ENCODE measurements around the gene ALCAM.

The ALCAM gene

DNA sequence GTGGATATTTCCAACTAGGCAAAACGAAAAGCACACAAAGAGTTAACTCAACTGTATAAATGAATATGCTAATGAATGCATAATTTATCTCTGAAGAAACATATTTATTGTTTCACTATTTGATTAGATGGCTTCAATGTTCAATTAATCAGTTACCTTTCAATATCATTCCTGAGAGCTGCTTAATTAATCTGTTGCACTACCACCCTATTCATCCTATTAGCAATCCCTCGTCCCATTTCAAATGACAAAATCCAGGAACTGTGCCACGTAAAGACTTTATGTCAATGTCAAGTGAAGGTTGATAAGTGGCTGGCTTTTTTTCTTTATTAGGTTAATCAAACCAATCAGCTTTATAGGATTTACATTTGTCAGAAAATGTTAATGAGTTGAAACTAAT, 82.7 kb downstream of the ALCAM start:
- ChIA-PET POLR2A (no interaction called here), CTCF (no interaction called here)
- no peaks in the 10 kb centered on the region for H3K36me3 ChIP-seq (ENCODE audit: control insufficient read depth in 2 of 2, insufficient read depth in 1 of 2, low read length in 2 of 2)
- H3K4me3 ChIP-seq (ENCODE audit: low read depth, low read length) = no peak overlapping the region
- H3K9me3 ChIP-seq (ENCODE audit: control insufficient read depth, insufficient read depth, low read depth, low read length) = no peaks in the 10 kb centered on the region
- no peaks in the 10 kb centered on the region for H3K4me1 ChIP-seq (ENCODE audit: control insufficient read depth, insufficient read depth, low read length)
- no peak overlapping the region for H3K27ac ChIP-seq (ENCODE audit: extremely low read depth, low read depth, low read length)
- no peak for TF ChIP-seq ZNF600 (tag by site-specific recombination; IDR thresholded peaks at IDR 0.05)
- no peak for TF ChIP-seq ZNF23 (tag by site-specific recombination; IDR thresholded peaks at IDR 0.05; ENCODE audit: borderline replicate concordance)
- TF ChIP-seq ZNF132 (tag by site-specific recombination; IDR thresholded peaks at IDR 0.05; ENCODE audit: borderline replicate concordance) = no peak
- TF ChIP-seq ZNF24 (tag by site-specific recombination; IDR thresholded peaks at IDR 0.05) = no peak
- TF ChIP-seq ZNF350 (tag by site-specific recombination; IDR thresholded peaks at IDR 0.05) = no peak
- TF ChIP-seq ZNF175 (tag by site-specific recombination; IDR thresholded peaks at IDR 0.05) = no peak
- TF ChIP-seq, protein P1, sequence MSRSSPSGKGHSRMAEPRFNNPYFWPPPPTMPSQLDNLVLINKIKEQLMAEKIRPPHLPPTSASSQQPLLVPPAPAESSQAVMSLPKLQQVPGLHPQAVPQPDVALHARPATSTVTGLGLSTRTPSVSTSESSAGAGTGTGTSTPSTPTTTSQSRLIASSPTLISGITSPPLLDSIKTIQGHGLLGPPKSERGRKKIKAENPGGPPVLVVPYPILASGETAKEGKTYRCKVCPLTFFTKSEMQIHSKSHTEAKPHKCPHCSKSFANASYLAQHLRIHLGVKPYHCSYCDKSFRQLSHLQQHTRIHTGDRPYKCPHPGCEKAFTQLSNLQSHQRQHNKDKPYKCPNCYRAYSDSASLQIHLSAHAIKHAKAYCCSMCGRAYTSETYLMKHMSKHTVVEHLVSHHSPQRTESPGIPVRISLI (tag by site-specific recombination; IDR thresholded peaks at IDR 0.05) = no peak
- TF ChIP-seq ZBTB21 (tag by site-specific recombination; IDR thresholded peaks at IDR 0.05) = no peak
- TF ChIP-seq, protein P2, sequence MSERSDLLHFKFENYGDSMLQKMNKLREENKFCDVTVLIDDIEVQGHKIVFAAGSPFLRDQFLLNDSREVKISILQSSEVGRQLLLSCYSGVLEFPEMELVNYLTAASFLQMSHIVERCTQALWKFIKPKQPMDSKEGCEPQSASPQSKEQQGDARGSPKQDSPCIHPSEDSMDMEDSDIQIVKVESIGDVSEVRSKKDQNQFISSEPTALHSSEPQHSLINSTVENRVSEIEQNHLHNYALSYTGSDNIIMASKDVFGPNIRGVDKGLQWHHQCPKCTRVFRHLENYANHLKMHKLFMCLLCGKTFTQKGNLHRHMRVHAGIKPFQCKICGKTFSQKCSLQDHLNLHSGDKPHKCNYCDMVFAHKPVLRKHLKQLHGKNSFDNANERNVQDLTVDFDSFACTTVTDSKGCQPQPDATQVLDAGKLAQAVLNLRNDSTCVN (tag by site-specific recombination; optimal IDR thresholded peaks at IDR 0.05) = no peak
- TF ChIP-seq ZNF677 (tag by site-specific recombination; IDR thresholded peaks at IDR 0.05) = no peak
- TF ChIP-seq ZNF174 (tag by site-specific recombination; IDR thresholded peaks at IDR 0.05) = no peak
- no peak for TF ChIP-seq ZNF837 (tag by site-specific recombination; IDR thresholded peaks at IDR 0.05)
- TF ChIP-seq KLF7 (tag by site-specific recombination; IDR thresholded peaks at IDR 0.05; ENCODE audit: borderline replicate concordance) = no peak

DNA sequence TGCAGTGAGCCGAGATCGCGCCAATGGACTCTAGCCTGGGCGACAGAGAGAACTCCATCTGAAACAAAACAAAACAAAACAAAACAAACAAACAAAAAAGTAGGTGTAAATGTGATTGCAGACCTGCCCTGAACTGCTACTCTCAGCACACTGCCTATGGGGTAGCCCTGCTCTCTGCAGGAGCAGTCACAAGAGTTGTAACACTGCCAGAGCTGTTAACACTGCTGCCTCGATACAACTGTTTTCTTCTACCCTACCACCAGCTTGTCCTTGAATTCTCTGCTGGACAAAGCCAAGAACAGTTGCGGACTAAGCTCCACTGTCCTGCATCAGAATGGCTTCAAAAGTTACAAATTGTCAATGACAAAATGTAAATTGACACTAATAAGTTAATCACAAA, 89.3 kb downstream of the ALCAM start:
- POLR2A ChIA-PET = no interaction called here
- Histone ChIP-seq H3K4me1 (ENCODE audit: control insufficient read depth, insufficient read depth, low read length) (no peaks in the 10 kb centered on the region), H3K4me3 (ENCODE audit: low read depth, low read length) (no peak overlapping the region), H3K27ac (ENCODE audit: extremely low read depth, low read depth, low read length) (no peak overlapping the region), H3K36me3 (ENCODE audit: control insufficient read depth in 2 of 2, insufficient read depth in 1 of 2, low read length in 2 of 2) (no peaks in the 10 kb centered on the region), H3K9me3 (ENCODE audit: control insufficient read depth, insufficient read depth, low read depth, low read length) (no peaks in the 10 kb centered on the region)
- CTCF ChIA-PET = no interaction called here
- TF ChIP-seq YY2 (tag by site-specific recombination; IDR thresholded peaks at IDR 0.05) (no peak), KLF16 (tag by site-specific recombination; IDR thresholded peaks at IDR 0.05) (no peak), ZNF155 (tag by site-specific recombination; IDR thresholded peaks at IDR 0.05) (no peak), ZNF561 (tag by site-specific recombination; IDR thresholded peaks at IDR 0.05; ENCODE audit: borderline replicate concordance) (no peak), ZNF202 (tag by site-specific recombination; IDR thresholded peaks at IDR 0.05; ENCODE audit: borderline replicate concordance) (no peak), BCL11A (tag by site-specific recombination; IDR thresholded peaks at IDR 0.05; ENCODE audit: low read depth) (no peak), SP2 (tag by site-specific recombination; IDR thresholded peaks at IDR 0.05) (no peak), ZNF510 (tag by site-specific recombination; IDR thresholded peaks at IDR 0.05; ENCODE audit: insufficient replicate concordance) (no peak), ZNF558 (tag by site-specific recombination; IDR thresholded peaks at IDR 0.05) (no peak), ZNF610 (tag by site-specific recombination; IDR thresholded peaks at IDR 0.05; ENCODE audit: borderline replicate concordance) (no peak), ZNF707 (tag by site-specific recombination; IDR thresholded peaks at IDR 0.05) (no peak), ZNF747 (tag by site-specific recombination; IDR thresholded peaks at IDR 0.05) (no peak), ZNF658 (tag by site-specific recombination; IDR thresholded peaks at IDR 0.05) (no peak), ZNF621 (tag by site-specific recombination; IDR thresholded peaks at IDR 0.05) (no peak)
- TF ChIP-seq, protein P3, sequence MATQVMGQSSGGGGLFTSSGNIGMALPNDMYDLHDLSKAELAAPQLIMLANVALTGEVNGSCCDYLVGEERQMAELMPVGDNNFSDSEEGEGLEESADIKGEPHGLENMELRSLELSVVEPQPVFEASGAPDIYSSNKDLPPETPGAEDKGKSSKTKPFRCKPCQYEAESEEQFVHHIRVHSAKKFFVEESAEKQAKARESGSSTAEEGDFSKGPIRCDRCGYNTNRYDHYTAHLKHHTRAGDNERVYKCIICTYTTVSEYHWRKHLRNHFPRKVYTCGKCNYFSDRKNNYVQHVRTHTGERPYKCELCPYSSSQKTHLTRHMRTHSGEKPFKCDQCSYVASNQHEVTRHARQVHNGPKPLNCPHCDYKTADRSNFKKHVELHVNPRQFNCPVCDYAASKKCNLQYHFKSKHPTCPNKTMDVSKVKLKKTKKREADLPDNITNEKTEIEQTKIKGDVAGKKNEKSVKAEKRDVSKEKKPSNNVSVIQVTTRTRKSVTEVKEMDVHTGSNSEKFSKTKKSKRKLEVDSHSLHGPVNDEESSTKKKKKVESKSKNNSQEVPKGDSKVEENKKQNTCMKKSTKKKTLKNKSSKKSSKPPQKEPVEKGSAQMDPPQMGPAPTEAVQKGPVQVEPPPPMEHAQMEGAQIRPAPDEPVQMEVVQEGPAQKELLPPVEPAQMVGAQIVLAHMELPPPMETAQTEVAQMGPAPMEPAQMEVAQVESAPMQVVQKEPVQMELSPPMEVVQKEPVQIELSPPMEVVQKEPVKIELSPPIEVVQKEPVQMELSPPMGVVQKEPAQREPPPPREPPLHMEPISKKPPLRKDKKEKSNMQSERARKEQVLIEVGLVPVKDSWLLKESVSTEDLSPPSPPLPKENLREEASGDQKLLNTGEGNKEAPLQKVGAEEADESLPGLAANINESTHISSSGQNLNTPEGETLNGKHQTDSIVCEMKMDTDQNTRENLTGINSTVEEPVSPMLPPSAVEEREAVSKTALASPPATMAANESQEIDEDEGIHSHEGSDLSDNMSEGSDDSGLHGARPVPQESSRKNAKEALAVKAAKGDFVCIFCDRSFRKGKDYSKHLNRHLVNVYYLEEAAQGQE (tag by site-specific recombination; IDR thresholded peaks at IDR 0.05) = no peak
- TF ChIP-seq, protein P4, sequence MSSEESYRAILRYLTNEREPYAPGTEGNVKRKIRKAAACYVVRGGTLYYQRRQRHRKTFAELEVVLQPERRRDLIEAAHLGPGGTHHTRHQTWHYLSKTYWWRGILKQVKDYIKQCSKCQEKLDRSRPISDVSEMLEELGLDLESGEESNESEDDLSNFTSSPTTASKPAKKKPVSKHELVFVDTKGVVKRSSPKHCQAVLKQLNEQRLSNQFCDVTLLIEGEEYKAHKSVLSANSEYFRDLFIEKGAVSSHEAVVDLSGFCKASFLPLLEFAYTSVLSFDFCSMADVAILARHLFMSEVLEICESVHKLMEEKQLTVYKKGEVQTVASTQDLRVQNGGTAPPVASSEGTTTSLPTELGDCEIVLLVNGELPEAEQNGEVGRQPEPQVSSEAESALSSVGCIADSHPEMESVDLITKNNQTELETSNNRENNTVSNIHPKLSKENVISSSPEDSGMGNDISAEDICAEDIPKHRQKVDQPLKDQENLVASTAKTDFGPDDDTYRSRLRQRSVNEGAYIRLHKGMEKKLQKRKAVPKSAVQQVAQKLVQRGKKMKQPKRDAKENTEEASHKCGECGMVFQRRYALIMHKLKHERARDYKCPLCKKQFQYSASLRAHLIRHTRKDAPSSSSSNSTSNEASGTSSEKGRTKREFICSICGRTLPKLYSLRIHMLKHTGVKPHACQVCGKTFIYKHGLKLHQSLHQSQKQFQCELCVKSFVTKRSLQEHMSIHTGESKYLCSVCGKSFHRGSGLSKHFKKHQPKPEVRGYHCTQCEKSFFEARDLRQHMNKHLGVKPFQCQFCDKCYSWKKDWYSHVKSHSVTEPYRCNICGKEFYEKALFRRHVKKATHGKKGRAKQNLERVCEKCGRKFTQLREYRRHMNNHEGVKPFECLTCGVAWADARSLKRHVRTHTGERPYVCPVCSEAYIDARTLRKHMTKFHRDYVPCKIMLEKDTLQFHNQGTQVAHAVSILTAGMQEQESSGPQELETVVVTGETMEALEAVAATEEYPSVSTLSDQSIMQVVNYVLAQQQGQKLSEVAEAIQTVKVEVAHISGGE (tag by site-specific recombination; conservative IDR thresholded peaks at IDR 0.05; ENCODE audit: low read depth) = no peak

Data from HEK293 (cell line).